Astrocyte of the cerebellum (primary cell): ENCODE measurements around the gene SUPT5H.

ENCODE experiments used
- DNase-seq: peaks from one replicate; pipeline ENCODE4 v3.0.0-alpha.2; 2011; ENCODE audit warnings: low read depth
- H3K4me3 ChIP-seq: 2 replicates; pipeline ENCODE4 v1.5.1; 2011; ENCODE audit warnings: mild to moderate bottlenecking, low read depth, low read length, moderate library complexity
- CTCF ChIP-seq: IDR thresholded peaks from 2 replicates; pipeline ENCODE4 v1.5.1; 2012; ENCODE audit warnings: low read length, low read depth, moderate library complexity, mild to moderate bottlenecking; ENCODE audit errors: missing control alignments
- in situ Hi-C: cut with HindIII; loops from 2 replicates; pipeline ENCODE4 v1.10.0; 2017; ENCODE audit warnings: low sequenced_read_pairs

SUPT5H gene

DNA sequence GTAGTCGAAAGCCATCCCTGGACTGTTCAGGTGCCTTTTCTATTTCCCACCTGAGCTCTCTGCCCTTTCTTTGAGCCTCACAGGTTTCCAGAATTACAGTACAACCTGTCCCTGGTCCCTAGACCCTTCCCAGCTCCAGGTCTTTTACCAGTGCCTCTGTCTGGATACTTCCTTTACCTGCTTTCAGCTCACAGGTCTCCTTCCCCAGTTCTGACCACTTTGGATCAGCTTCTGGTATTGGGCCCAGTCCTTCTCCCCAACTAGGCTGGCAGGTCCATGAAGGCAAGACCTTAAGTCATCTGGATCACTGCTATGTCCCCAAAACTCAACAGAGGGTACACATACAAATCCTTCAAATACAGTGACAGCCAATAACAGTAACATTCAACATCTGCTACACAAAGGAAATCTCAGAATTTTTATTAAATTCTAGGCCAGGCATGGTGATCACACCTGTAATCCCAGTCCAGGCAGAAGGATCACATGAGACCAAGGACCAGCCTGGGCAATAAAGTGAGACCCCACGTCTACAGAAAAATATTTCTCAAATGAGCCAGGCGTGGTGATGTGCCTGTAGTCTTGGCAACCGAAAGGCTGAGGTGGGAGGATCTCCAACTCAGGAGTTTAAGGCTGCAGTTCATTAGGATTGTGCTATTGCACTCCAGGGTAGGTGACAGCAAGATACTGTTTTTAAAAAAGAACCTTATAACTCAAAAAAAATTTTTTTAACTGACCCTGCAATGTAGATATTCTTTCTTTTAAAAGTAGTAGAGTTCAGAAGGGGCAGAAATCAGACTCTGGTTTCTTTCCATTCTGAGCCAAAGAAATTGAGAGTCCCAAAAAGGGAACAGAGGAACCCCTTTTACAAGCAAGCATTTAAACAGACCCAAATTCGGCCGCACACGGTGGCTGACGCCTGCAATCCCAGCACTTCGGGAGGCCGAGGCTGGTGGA lies 11.0 kb upstream of the SUPT5H start:
- H3K4me3 ChIP-seq: peak overlapping the region; percentile 89
- in situ Hi-C loops: no loop called here
- no peak for DNase-seq
- TF ChIP-seq CTCF: no peak

DNA sequence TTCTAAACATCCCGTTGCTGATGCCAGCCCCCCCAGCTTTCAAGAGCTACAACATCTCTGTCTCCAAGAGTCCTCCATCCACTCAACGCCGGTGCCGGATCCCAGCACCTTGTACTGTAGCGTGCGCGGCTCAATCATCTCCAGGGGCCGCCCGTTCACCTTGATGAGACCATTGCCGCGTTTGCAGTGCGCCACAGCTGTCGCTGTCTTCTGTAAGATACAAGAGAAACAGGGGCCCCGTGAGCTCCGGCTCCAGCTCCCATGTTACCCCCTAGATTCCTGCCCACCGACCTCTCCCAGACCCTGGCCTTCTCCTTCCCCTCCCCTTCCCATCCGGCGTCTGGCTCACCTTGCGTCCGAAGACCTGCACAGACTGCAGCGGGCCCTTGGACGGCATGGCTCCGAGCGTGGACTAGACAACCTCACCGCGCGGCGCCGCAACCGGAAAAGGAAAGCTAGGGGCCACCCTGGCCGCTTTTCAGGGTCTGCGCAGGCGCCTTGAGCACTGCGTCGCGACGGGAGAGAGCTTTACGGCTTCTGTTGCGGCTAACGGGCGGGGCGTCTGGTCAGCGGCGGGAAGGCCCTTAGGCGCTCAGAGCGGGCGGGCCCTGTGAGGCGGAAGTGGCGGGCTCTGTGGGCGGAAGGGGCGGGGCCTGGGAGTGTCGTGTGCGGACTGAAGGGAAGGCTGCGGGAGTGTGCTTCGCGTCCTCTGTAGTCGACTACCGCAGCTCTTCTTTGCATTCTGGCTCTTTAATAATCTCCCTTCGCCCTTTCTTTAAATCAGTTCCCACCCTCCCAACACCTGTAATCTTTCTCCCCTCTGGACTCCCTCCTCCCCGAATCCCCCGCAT lies 9.7 kb upstream of the SUPT5H start, which contains the start of gene RPS16:
Gene RPS16 (minus strand): TSS at position 451 of the 851 bp plus-strand sequence. CDS start 54 bp downstream, at position 397.
- H3K4me3 ChIP-seq: peak within 1 kb of the TSS; percentile 89
- no peak for TF ChIP-seq CTCF
- in situ Hi-C loops: no loop called here
- peak; percentile 92 for DNase-seq

- in situ Hi-C loops: no loop called here
- H3K4me3 ChIP-seq: peak overlapping the region; percentile 89
- no peak for TF ChIP-seq CTCF
- no peak for DNase-seq
Measured at GRCh38 chr19:39436350-39436716, 9.0 kb upstream of the SUPT5H start.

GRCh38 chr19:39438270-39438934 lies 7.0 kb upstream of the SUPT5H start:
- in situ Hi-C loops: no loop called here
- DNase-seq: no peak
- H3K4me3 ChIP-seq: no peak overlapping the region
- TF ChIP-seq CTCF: no peak

GRCh38 chr19:39444598-39445195 lies 685 bp upstream of the SUPT5H start:
- peak overlapping the region; percentile 86 for H3K4me3 ChIP-seq
- no peak for DNase-seq
- in situ Hi-C loops: no loop called here
- TF ChIP-seq CTCF: no peak
